ENCODE results near the gene TMEM169. TPM values are rescaled to one million over a fixed set of nuclear protein-coding genes. Genes with fewer than 3 reads are reported as not detected.

TMEM169 gene
- total and polyA plus RNA-seq, 2 of the 13 experiments (the other 11 are each of a cell fraction or from before 2014, with no cell fraction given): 1.5 to 4.5 TPM

DNA sequence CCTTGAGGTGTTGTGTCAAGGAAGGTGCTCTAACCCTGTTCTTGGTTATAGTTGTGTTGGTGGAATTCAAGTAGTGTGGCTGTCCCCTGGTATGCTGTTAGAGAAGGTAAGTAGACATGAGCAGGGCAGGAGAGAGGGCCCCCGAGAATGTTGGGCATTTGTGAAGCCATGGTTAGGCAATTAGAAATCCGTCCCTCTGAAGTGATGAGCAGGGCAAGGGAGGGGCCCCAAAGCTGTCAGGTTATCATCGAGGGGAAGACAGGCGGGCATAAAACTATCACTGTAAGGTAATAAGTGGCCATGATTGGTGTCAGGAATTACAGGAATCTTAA, 32.6 kb downstream of the TMEM169 start:
- CTCF ChIA-PET (ENCODE audit: low intra/inter-chr PET ratio, low total read pairs): no interaction called here
- POLR2A ChIA-PET: interaction anchor here (0.7 to 1.8 kb wide), 8 partner anchors 10 to 384 kb away, joined by 3 to 33 read pairs (median 4); partner anchors contain the start of genes PECR, RPL37A and TMEM169
- no peaks in the 10 kb centered on the region; a peak in 1 of 5 replicates for H3K27me3 ChIP-seq (ENCODE audit: control insufficient read depth in 1 of 2, insufficient read depth in 2 of 2, low read length in 2 of 2)
- H3K9me3 ChIP-seq (ENCODE audit: low read length): no peaks in the 10 kb centered on the region
- peak overlapping the region; percentile 38 for H3K27ac ChIP-seq (ENCODE audit: extremely low read length, insufficient read depth, low read length)
- H3K9ac ChIP-seq (ENCODE audit: insufficient read depth, low read depth, low read length): no peak overlapping the region
- DNase-seq (ENCODE audit: low spot score) (no peak), FAIRE-seq (no peak), ATAC-seq (peak; percentile 58)
- 40% methylated on average over 4 of the region's 4 CpGs for WGBS (ENCODE audit: low lambda C conversion rate)
- peak overlapping the region; percentile 46 for H3K4me2 ChIP-seq (ENCODE audit: low read depth, low read length)
- H3K79me2 ChIP-seq (ENCODE audit: insufficient read depth, low read length): peaks cover 74% of the 10 kb centered on the region
- peaks cover 15 to 72% of the 10 kb centered on the region in 2 experiments for H3K36me3 ChIP-seq (replicated peaks in 1 of 2; ENCODE audit: control insufficient read depth in 1 of 2, insufficient read depth in 2 of 2, low read length in 2 of 2)
- intact Hi-C loops (cut with micrococcal nuclease; ENCODE audit: unreplicated experiment): loop anchor here (5.0 kb wide), 2 partner anchors 288 to 388 kb away; no protein-coding TSS in a partner anchor
- H3K4me1 ChIP-seq (ENCODE audit: insufficient read depth, low read length): peaks cover 68% of the 10 kb centered on the region
- in situ Hi-C loops (cut with HindIII; ENCODE audit: extremely low pct_ligation_motif_present, low pct_unique_long_range_greater_than_20kb): no loop called here
- H3K4me3 ChIP-seq (replicated peaks in 1 of 3; ENCODE audit: insufficient read depth in 1 of 3, low read depth in 2 of 3, low read length in 3 of 3): peak overlapping the region in 1 of 3 experiments; percentile 15; a peak in 1 of 6 replicates
- no peaks in the 10 kb centered on the region for H4K20me1 ChIP-seq (ENCODE audit: insufficient read depth, low read length)
- H2AFZ ChIP-seq (ENCODE audit: low read length): no peak overlapping the region
- no TSS peak for BruUV-seq (replicated peaks)
- TF ChIP-seq ZSCAN31 (CRISPR knock-in tag; IDR thresholded peaks at IDR 0.05; ENCODE audit: low read depth) (0 out of 2 replicates have a peak, but pooled peaks have one; percentile 49), ZNF781 (CRISPR knock-in tag; IDR thresholded peaks at IDR 0.05; ENCODE audit: borderline replicate concordance, not compliant biosample characterization) (peak; percentile 18), TEAD3 (CRISPR knock-in tag; optimal IDR thresholded peaks at IDR 0.05; ENCODE audit: borderline replicate concordance) (no peak), ZNF709 (CRISPR knock-in tag; IDR thresholded peaks at IDR 0.05) (no peak), MTF2 (CRISPR knock-in tag; IDR thresholded peaks at IDR 0.05; ENCODE audit: borderline replicate concordance) (0 out of 2 replicates have a peak, but pooled peaks have one; percentile 49), ZNF782 (CRISPR knock-in tag; IDR thresholded peaks at IDR 0.05; ENCODE audit: borderline replicate concordance) (no peak; the same call in 1 of the 2 replicates), ZNF253 (CRISPR knock-in tag; IDR thresholded peaks at IDR 0.05; ENCODE audit: borderline replicate concordance) (0 out of 2 replicates have a peak, but pooled peaks have one; percentile 25), FOXA3 (CRISPR knock-in tag; IDR thresholded peaks at IDR 0.05) (no peak), HNRNPL (IDR thresholded peaks at IDR 0.05; ENCODE audit: low read depth, low read length) (no peak), PPARG (CRISPR knock-in tag; conservative IDR thresholded peaks at IDR 0.05) (no peak), ZBTB20 (CRISPR knock-in tag; IDR thresholded peaks at IDR 0.05; ENCODE audit: borderline replicate concordance, low read depth) (0 out of 2 replicates have a peak, but pooled peaks have one; percentile 31), ZNF747 (CRISPR knock-in tag; IDR thresholded peaks at IDR 0.05; ENCODE audit: borderline replicate concordance) (peak; percentile 24; the same call in 1 of the 2 replicates), ZIK1 (CRISPR knock-in tag; IDR thresholded peaks at IDR 0.05; ENCODE audit: borderline replicate concordance, low read depth) (no peak), GTF2F1 (IDR thresholded peaks at IDR 0.05; ENCODE audit: low read length) (no peak)
- TF ChIP-seq, protein P1, sequence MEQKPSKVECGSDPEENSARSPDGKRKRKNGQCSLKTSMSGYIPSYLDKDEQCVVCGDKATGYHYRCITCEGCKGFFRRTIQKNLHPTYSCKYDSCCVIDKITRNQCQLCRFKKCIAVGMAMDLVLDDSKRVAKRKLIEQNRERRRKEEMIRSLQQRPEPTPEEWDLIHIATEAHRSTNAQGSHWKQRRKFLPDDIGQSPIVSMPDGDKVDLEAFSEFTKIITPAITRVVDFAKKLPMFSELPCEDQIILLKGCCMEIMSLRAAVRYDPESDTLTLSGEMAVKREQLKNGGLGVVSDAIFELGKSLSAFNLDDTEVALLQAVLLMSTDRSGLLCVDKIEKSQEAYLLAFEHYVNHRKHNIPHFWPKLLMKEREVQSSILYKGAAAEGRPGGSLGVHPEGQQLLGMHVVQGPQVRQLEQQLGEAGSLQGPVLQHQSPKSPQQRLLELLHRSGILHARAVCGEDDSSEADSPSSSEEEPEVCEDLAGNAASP (CRISPR knock-in tag; IDR thresholded peaks at IDR 0.05; ENCODE audit: borderline replicate concordance): no peak
- TF ChIP-seq, protein P2, sequence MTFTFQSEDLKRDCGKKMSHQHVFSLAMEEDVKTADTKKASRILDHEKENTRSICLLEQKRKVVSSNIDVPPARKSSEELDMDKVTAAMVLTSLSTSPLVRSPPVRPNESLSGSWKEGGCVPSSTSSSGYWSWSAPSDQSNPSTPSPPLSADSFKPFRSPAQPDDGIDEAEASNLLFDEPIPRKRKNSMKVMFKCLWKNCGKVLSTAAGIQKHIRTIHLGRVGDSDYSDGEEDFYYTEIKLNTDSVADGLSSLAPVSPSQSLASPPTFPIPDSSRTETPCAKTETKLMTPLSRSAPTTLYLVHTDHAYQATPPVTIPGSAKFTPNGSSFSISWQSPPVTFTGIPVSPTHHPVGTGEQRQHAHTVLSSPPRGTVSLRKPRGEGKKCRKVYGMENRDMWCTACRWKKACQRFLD (CRISPR knock-in tag; IDR thresholded peaks at IDR 0.05; ENCODE audit: borderline replicate concordance): no peak
- TF ChIP-seq, protein P3, sequence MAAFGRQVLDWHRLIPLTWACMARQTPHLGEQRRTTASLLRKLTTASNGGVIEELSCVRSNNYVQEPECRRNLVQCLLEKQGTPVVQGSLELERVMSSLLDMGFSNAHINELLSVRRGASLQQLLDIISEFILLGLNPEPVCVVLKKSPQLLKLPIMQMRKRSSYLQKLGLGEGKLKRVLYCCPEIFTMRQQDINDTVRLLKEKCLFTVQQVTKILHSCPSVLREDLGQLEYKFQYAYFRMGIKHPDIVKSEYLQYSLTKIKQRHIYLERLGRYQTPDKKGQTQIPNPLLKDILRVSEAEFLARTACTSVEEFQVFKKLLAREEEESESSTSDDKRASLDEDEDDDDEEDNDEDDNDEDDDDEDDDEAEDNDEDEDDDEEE (CRISPR knock-in tag; IDR thresholded peaks at IDR 0.05): 0 out of 2 replicates have a peak, but pooled peaks have one; percentile 71
- TF ChIP-seq, protein P4, sequence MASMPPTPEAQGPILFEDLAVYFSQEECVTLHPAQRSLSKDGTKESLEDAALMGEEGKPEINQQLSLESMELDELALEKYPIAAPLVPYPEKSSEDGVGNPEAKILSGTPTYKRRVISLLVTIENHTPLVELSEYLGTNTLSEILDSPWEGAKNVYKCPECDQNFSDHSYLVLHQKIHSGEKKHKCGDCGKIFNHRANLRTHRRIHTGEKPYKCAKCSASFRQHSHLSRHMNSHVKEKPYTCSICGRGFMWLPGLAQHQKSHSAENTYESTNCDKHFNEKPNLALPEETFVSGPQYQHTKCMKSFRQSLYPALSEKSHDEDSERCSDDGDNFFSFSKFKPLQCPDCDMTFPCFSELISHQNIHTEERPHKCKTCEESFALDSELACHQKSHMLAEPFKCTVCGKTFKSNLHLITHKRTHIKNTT (CRISPR knock-in tag; IDR thresholded peaks at IDR 0.05): no peak
- TF ChIP-seq, protein P5, sequence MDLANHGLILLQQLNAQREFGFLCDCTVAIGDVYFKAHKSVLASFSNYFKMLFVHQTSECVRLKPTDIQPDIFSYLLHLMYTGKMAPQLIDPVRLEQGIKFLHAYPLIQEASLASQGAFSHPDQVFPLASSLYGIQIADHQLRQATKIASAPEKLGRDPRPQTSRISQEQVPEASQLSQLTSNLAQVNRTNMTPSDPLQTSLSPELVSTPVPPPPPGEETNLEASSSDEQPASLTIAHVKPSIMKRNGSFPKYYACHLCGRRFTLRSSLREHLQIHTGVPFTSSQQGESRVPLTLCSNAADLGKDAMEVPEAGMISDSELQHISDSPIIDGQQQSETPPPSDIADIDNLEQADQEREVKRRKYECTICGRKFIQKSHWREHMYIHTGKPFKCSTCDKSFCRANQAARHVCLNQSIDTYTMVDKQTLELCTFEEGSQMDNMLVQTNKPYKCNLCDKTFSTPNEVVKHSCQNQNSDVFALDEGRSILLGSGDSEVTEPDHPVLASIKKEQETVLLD (CRISPR knock-in tag; IDR thresholded peaks at IDR 0.05; ENCODE audit: low read depth): no peak
